CD4-positive, alpha-beta T cell treated with Interleukin-12 subunit alpha and Interleukin-12 subunit beta, for 1 hour (primary cell): Measurements from ENCODE around the gene GALNS.
"Not testable (repeated sequence)": the region's sequence is repeated elsewhere in the genome, so short reads cannot be mapped to it uniquely, and the experiment has no call there.

Source experiments
- DNase-seq: peaks from one replicate; pipeline ENCODE4 v3.0.0-alpha.2; 2020

The GALNS gene

DNA sequence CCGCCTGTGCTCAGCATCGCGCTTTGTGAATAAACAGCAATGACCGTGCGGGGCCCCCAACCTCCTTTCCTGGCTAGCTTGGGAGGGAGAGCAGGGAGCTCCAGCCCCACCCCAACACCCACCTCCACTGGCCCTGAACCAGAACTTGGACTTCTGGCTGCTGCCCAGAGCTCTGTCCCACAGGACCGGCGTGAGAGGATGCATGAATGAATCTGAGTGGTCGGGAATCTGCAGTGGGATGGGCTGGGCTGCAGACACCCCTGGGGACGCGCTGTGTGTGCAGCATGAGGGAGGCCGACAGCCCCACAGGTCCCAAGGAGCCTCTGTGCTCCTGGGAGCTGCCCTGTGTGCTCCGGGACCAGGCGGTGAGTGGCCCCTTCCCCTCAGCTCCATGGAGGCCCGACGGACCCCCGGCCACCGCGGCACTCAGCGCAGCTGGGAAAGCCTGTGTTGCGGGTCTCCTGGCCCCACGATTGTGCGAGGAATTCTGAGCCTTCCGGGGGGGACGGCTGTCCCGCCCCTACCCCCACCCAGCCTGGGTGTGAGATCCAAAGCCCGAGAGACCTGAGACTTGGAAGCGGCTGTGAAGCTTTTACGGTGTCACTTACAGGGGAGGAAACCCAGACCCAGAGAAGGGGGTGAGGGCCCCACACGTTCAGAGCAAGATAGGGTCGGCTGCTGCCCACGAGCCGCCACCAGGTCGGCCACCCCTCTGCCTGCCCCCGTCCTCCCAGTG lies 77.2 kb downstream of the GALNS start:
- DNase-seq, result no peak

DNA sequence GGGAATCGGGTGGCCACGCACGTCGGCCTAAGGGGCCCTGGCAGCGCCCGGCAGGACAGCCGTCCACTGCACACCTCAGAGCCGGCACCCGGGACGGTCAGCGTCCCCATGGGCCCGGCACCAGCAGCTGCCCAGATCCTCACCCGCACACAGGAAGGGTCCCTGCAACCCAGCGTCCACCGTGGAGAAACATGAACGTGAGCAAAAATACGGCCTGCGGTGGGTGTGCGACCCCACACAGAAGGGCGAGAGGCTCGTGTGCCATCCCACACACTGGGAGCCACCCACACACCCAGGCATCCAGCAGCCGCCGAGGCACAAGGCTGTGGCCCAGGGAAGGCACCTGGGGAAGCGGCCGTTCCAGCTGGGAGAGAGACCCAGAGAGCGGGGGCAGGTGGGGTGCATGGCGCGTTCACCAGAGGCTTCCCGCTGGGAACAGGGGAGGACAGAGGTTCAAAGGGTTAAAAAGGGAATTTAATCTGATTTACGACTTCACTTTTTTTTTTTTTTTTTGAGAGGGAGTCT lies 78.1 kb downstream of the GALNS start:
- no peak for DNase-seq

DNA sequence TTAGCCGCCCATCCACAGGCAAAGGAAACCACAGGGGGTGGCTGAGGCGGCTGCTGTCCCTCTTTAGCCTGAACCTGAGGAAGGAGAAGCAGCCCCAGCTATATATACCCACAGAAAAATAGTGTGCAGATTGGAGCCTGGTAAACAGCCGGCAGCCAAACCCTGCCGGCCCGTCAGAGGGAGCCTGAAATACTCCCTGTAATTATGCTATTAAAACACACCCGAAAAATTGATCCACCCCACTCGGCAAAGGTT lies 78.5 kb downstream of the GALNS start:
- no peak for DNase-seq

DNA sequence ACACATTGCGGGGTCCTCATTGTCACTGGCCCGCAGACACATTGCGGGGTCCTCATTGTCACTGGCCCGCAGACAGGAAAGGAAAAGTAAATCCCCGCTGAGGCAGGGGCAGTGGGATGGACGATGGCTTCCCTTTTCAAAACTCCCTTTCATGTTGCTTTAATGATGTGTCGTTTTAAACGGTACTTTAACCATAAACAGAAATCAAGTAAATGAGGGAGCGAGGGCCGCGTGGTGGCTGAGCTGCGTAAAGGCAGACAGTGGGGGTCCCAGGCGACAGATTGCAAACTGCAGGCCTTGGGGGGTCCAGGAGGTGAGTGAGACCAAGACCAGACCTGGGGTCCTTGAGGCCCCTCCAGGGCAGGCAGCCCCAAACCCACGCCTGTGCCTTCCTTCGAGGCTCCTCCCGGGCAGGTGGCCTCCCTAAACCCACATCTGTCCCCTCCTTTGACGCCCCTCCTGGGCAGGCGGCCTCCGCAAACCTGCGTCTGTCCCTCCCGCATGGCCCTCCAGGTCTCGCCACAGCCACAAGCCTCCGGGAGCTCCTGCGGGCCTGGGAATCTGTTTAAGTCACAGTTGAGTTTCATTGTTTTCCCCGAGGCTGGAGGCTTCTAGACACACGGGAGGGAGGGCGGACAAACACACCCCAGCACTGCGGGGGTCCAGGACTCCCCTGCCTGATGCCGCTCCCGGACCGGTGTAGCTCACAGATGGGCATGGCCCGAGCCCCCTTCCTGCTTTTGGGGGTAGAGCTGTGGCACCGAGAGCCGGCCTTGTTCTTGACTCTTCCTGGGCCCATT lies 79.1 kb downstream of the GALNS start:
- no peak for DNase-seq

DNA sequence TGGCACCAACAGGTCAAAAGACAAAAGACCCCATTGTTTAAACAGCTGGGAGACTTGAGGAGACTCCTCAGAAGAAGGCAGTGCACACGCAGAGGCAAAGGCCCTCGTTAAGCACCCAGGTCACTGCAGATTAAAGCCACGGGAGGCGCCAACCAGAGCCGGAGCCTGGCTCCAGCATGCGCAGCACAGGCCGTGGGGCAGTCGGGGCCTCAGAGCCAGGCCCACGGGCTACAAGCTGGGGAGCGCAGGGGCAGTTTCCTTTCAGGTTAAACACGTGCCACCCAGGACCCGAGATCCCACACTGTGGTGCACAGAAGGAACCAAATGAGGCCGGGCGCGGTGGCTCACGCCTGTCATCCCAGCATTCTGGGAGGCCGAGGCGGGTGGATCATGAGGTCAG lies 80.9 kb downstream of the GALNS start:
- DNase-seq, result no peak

DNA sequence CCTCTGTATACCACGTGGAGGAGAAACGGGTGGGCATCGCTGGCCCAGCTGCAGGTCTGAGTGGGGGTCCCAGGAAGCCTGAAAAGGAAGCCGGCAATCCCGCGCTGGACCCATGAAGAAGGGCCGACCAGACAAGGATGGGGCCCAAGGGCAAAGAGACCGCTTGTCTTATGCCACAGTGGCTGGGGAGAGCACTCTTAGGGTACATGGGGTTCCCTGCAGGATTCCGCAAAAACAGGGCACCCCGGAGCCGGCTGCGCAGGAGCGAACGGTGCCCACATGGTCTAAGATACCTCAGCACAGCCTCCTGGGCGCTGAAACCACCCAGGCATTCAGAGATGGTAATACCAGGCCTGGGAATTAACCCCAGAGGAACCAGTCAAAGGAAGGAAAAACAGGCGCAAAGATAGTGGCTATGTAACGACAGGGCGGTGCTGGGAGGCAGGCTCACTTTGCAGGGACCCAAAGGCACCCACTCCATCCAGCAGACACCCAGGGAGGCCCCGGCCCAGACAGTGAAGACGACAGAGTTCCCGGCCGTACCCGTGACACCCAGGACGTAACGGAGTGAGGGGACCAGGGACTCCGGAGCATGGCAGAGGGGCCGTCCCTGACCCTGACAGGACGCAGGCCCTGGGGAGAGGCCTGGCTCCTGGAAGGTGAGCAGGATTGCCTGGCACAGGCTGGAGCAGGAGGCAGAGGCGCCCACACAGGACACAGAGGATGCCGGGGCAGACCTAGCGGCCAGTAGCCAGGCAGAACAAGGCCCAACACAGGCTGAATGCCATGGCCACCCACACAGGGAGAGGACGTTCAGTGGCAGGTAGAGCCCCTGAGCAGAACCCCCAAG lies 82.0 kb downstream of the GALNS start:
- no peak for DNase-seq

DNA sequence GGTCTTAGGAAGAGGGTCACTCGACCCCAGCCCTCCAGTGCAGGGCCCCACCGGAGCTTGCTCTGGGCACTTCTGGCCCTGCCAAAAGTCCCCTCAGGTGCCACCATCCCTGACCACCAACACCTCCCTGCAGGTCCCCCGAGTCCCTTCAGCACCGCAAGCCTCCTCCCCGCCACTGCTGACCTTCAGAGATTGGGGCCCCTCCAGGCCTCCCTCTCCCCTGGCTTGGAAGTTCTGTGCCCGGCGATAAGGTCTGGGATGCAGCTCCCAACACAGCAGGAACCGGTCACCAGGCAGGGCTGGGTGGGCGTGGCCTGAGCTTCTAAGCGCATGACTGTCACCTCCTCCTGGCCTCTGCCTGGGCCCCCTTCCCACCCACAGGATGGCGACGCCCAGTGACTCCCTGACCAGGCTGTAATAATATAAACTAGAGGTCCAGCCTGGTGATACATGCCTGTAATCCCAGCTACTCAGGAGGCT lies 82.9 kb downstream of the GALNS start:
- no peak for DNase-seq

DNA sequence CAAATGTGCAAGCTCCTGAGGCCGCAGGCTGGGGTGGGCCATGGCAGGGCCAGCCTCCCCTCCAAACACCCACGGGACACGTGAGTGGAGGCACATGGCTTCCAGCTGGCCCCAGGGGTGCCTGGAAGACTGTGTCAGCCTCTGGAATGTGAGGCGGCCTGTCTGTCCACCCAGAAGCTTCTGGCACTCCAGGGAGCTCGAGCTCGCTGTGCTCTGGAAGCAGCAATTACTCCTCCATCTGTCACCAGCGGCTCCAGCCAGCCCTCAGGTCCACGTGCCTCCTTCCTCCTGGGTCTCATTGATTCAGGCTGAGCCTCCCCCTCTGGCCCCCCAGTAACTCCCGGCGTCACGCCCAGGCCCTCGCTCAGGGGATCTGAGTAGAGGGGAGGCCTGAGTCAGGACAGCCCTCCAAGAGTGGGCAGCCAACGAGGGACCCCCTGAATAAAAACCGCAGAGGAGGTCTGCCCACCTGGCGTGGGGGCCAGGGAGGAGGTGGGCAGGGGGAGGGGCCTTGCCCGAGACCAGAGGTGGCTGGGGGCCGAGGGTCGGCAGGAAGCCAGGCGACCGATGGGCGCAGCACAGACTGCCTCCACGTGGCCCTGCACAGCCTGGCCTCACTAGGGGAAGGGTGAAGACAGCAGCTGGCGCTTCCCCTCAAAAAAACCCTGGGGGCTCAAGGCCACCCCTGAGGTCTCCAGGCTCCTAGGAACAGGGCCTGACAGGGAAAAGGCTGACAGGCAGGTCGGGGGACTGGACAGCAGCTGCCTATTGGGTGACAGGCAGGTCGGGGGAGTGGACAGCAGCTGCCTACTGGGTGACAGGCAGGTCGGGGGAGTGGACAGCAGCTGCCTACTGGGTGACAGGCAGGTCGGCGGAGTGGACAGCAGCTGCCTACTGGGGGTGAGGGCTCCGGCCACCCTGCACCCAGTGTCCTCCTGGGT lies 83.6 kb downstream of the GALNS start:
- DNase-seq, result no peak

DNA sequence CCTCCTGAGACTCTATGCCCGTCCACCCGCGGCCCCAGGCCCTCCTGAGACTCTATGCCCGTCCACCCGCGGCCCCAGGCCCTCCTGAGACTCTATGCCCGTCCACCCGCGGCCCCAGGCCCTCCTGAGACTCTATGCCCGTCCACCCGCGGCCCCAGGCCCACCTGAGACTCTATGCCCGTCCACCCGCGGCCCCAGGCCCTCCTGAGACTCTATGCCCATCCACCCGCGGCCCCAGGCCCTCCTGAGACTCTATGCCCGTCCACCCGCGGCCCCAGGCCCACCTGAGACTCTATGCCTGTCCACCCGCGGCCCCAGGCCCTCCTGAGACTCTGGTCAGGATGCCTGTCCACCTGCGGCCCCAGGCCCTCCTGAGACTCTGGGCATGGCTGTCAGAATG lies 85.0 kb downstream of the GALNS start:
- not testable (repeated sequence) for DNase-seq

DNA sequence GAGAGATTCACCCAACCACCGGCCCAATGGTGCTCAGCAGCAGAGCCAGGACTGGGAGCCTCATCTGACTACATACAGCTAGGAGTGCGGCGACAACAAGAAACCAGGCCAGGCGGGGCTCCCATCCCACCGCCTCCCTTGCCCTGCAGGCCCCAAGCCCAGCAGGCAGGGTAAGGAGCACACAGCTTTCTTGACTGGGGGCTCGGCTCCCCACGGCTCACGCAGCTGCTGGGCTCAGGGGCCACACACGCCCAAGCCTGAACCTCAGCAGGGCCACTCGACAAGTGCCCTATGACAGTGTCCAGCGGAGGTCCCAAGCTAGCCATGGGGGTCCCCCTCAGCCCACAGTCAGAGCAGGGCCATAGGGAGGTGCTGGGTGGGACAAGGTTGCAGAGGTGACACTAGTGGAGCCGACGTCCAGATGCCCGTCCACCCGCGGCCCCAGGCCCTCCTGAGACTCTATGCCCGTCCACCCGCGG lies 85.4 kb downstream of the GALNS start:
- DNase-seq, result no peak

DNA sequence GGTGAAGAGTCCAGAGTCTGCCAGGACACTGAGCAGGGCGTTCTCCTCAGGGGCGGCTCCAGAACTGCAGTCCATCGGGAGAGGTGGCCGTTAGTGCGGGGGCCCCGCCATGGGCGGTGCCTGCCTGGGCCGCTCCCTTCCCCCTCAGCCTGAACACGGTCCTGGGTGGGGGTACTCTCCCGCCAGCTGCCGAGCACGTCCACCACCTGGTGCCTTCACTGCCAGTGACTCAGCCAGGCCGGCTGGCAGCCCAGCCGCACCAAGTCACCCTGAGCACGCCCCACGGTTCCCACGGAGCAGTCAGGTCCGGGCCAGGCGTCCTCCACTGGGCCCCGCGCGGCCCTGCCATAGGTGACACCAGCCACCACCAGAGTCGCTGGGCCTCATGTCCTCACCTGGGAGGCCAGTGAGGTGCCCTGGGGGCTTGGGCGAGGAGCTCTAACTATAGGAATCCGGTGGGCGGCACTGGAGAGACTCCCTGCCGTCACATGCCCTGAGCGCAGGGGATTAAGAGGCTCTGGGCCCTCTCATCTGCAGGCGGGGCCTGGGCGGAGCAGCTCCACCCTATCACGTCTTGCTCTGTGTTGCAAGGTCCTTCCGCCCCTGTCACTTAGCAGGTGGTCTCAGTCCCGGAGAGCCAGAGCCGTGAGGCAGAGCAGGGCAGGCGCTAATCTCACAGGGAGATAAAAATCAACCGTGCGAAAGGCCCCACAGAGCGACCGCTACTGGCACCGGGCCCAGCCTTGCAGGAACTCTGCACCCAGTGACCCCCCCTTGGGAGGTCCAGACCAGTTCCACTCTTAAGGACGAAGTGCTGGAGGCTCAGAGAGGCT lies 86.1 kb downstream of the GALNS start:
- peak; percentile 20 for DNase-seq

DNA sequence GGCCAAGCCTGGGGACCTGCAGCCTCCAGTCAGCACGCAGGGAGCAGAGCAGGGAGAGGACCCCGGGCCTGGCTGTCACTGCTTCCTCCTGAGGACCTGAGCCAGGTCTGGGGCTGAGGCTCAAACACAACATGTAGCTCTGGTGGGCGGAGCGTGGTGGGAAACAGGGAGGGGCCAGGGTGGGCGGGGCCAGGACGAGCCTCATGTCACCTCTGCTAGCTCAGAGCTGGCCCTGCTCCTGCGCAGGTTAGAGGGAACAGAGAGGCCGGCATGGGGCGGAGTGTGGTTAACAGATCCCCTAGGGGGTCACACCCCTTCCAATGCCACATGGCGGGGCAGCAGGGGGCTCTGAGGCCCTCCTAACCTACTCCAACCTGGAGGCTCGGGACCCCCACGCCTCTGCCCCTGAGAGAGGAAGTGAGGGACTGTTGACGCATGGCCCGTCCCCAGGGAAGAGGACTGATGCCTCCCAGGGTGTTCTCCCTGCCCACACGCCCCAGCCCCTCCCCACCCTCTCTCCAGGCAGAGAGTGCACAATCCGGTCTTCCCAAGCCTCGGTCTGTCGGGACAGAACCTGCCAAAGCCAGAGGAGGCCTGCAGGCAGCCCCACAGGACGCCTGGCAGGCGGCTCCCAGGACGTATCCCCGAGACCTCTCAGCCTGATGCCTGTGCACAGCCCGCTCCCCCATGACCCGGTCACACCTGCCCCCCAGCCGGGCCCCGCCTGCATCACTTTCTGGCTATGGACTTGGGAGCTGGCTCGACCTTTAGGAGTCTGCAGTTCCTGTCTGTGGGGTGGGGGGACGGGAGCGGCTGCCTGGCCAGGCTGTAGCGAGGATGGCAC lies 86.9 kb downstream of the GALNS start:
- DNase-seq, result peak; percentile 17

DNA sequence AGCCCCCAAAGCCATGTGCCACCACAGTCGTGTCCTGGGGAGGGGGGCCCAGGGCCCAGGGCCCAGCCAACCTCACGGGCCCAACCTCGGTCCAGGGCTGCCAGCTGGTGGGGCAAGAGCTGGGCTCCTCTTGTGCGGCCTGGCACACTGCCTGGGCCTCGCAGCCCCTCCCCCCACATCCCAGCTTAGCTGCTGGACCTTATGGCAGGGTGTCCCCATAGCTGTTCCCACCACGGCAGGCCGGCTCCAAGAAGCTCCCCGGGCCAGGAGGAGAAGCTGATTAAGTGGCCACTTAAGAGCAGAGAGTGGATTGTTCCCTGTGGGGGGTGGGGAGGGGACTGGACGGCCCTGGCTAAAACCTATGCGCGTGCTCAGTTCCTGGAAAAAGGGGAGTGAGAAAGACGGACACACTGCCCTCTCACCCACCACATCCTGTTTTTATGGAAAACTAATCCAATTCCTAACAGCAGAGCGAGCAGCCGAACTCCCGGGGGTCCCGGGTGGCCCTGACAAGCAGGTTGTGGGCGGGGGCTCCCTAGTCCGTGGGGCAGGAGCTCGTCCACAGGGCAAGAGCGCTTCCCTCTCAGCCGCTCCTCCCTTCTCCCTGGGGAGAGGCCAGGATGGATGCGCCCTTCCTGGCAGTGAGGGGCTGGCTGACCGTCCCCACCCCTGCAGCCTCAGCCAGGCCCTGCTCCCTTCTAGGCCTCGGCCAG lies 88.5 kb downstream of the GALNS start:
- no peak for DNase-seq

DNA sequence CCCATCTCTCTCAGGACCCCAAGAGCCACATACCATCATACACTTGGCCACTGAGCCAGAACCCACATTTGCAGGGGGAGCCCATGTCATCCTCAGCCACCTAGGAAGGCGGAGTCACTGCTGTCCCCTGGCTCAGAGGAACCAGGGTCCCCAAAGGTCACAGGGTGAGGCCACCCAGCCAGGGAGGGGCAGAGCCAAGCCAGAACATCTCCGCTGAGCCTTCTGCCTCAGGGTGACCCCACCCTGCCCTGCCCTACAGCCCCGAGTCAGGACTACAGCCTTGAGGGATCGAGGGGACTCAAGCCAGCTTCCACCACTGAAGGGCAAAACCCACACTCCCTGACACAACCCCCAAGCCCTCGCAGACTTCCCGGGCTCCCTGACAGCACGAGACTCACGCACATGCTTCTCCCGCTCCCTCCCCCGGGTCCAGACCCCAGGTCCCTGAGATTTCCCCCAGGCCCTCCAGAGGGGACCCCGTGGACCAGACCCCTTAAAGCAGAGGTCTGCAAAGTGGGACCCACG lies 89.1 kb downstream of the GALNS start:
- DNase-seq, result no peak

DNA sequence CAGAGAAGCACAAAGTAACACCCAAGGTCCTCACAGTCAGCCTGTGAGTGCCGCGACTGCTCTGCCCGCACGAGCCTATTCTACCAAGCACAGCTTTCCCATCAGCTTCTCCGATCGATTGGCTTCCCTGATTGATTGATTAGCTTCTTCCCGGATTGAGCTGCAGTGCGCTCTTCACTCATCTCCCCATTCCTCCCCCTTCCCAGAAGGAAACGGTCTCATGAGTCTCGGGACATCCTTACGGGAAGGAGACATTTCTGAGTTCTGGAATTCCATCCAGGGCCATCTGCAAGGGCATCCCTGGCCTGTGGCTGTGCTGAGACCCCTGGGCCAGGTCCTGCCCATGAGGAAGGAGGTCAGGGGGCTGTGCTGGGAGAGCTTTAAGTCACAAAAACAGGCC lies 89.8 kb downstream of the GALNS start:
- DNase-seq, result no peak

DNA sequence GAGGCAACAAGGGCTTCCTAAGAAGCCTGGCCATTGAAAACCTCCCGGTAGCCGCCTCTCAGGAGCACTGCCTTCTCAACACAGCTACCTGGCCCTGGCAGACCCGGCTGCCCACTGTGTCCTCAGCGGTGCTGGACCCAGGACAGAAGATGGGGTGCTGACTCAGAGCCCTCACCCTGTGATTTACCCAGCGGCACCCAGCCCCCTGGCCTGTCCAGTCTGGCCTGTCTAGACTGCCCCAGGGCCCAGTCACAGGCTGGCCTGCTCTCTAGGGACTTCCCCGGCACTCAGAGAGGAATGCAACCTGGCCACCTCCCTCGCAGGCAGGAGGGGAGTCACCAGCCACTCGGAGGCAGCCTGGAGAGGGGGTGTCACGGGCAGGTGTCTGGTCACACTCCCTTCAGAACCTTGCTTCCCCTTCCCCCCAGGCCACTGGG lies 91.8 kb downstream of the GALNS start:
- no peak for DNase-seq

DNA sequence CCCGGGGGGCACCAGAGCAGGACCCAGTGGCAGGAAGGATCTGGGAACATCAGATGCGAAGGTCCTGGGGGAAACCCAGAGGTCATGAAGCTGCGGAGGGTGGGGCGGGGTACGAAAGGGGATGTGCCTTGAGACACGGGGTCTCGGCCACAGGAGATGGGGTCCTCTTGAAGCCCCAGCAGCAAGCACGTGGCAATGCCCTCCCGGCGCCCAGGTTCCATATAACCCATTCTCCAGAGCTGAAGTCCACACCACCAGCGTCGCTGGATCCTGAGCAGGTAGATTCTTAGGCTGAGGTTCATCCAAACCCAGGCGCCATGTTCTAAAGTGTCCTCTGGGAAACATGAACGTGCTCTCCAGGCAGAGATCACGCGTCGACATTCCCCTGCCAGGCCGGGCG lies 92.7 kb downstream of the GALNS start:
- no peak for DNase-seq
